ENCODE data around the gene CDRT15.
"Not testable (repeated sequence)": the region's sequence is repeated elsewhere in the genome, so short reads cannot be mapped to it uniquely, and the experiment has no call there.

The CDRT15 gene

GRCh38 chr17:14236762-14237161 lies at the start of gene CDRT15:
Gene CDRT15, minus strand, starts transcription at chr17:14236862. Its CDS starts 29 bp downstream, at chr17:14236833.
- not testable (repeated sequence) for DNase-seq (ENCODE audit: low read depth)

- DNase-seq (ENCODE audit: low read depth): no peak
These were observed 46.1 kb upstream of the CDRT15 start for GRCh38 chr17:14282726-14283125.

- no peak for DNase-seq (ENCODE audit: low read depth)
These were observed 44.9 kb upstream of the CDRT15 start for GRCh38 chr17:14281530-14281929.

- no peak for DNase-seq (ENCODE audit: low read depth)
These were observed 40.0 kb upstream of the CDRT15 start for GRCh38 chr17:14276535-14277250.

GRCh38 chr17:14270508-14270907 lies 33.8 kb upstream of the CDRT15 start:
- DNase-seq (ENCODE audit: low read depth): no peak

- no peak for DNase-seq (ENCODE audit: low read depth)
These were observed 32.8 kb upstream of the CDRT15 start for GRCh38 chr17:14269473-14269872.

- DNase-seq (ENCODE audit: low read depth): no peak
These were observed 31.6 kb upstream of the CDRT15 start for GRCh38 chr17:14268264-14268663.

- no peak for DNase-seq (ENCODE audit: low read depth)
These were observed 24.7 kb upstream of the CDRT15 start for GRCh38 chr17:14261406-14261805.

- DNase-seq (ENCODE audit: low read depth): no peak
These were observed 9.0 kb upstream of the CDRT15 start for GRCh38 chr17:14245629-14246028.

GRCh38 chr17:14245002-14245401 lies 8.3 kb upstream of the CDRT15 start:
- DNase-seq (ENCODE audit: low read depth): no peak

- not testable (repeated sequence) for DNase-seq (ENCODE audit: low read depth)
These were observed 2.6 kb upstream of the CDRT15 start for GRCh38 chr17:14239271-14239670.

GRCh38 chr17:14236032-14236431 lies 630 bp downstream of the CDRT15 start:
- DNase-seq (ENCODE audit: low read depth): not testable (repeated sequence)

GRCh38 chr17:14235047-14235446 lies 1.6 kb downstream of the CDRT15 start:
- DNase-seq (ENCODE audit: low read depth): not testable (repeated sequence)

- not testable (repeated sequence) for DNase-seq (ENCODE audit: low read depth)
These were observed 5.5 kb downstream of the CDRT15 start for GRCh38 chr17:14231187-14231586.

- DNase-seq (ENCODE audit: low read depth): no peak
These were observed 7.8 kb downstream of the CDRT15 start for GRCh38 chr17:14228903-14229302.

- no peak for DNase-seq (ENCODE audit: low read depth)
These were observed 9.6 kb downstream of the CDRT15 start for GRCh38 chr17:14227052-14227451.

GRCh38 chr17:14225254-14225980 lies 11.2 kb downstream of the CDRT15 start:
- DNase-seq (ENCODE audit: low read depth): no peak

GRCh38 chr17:14222611-14223010 lies 14.1 kb downstream of the CDRT15 start:
- DNase-seq (ENCODE audit: low read depth): no peak

- no peak for DNase-seq (ENCODE audit: low read depth)
These were observed 22.4 kb downstream of the CDRT15 start for GRCh38 chr17:14214271-14214670.

- no peak for DNase-seq (ENCODE audit: low read depth)
These were observed 24.3 kb downstream of the CDRT15 start for GRCh38 chr17:14212401-14212800.

- DNase-seq (ENCODE audit: low read depth): no peak
These were observed 24.9 kb downstream of the CDRT15 start for GRCh38 chr17:14211801-14212200.

GRCh38 chr17:14211246-14211645 lies 25.4 kb downstream of the CDRT15 start:
- DNase-seq (ENCODE audit: low read depth): no peak

- no peak for DNase-seq (ENCODE audit: low read depth)
These were observed 27.4 kb downstream of the CDRT15 start for GRCh38 chr17:14209215-14209614.

GRCh38 chr17:14207791-14208190 lies 28.9 kb downstream of the CDRT15 start:
- DNase-seq (ENCODE audit: low read depth): no peak
